ENCODE data around the gene ALAS1. TPM values are rescaled to one million over a fixed set of nuclear protein-coding genes. Genes with fewer than 3 reads are reported as not detected.

ALAS1 gene
- total RNA-seq, 1 donor from 2014 or later, result 38.3 TPM

DNA sequence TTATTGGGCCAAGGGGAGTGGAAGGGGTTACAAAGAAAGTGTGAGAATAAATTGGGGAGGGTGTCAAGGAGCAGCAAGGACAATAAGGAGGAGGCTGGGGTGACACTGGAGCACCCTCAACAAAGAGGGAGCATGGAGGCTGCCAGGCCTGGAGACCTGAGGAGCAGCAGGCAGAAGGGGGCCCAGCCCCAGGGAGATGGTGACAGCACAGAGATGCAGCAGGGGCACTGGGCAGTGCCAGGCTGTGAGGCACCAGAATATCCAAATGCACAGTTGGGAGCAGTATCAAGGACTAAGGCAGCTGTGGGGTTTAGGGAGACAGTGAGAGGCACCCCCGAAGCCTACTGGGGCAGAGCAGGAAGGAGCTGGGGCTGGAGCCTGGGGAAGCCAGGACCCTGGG, 19.4 kb upstream of the ALAS1 start:
- Mint-ChIP-seq H3K27ac (ENCODE audit: unreplicated experiment) (no peak overlapping the region), H3K4me3 (ENCODE audit: unreplicated experiment) (no peak overlapping the region), H3K36me3 (ENCODE audit: low read depth) (no peaks in the 10 kb centered on the region)

DNA sequence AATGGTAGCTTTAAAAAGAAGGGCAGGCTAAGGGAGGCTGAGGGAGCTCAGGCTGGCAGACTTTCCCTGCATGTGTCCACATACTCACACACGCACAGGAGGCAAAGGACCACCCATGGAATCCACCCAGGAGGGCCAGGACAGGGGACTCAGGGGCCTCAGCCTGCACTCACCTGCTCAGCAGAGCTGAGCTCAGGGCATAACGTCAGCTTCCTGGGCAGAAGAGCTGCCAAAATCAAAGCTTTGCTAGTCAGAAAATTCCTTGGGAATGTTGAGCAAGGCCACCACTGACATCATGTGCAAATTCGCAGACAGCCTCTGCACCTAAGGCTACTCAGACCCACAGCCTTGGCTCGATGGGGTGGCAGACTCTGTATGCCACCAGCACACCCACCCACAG, 16.4 kb upstream of the ALAS1 start:
- no peaks in the 10 kb centered on the region for H3K27me3 Mint-ChIP-seq (ENCODE audit: low read depth)
- peaks cover 9% of the 10 kb centered on the region for H3K4me1 Mint-ChIP-seq (ENCODE audit: low read depth)
- no peak overlapping the region for H3K27ac Mint-ChIP-seq (ENCODE audit: unreplicated experiment)
- no peaks in the 10 kb centered on the region for H3K9me3 Mint-ChIP-seq (ENCODE audit: low read depth)
- no peak for DNase-seq (ENCODE audit: low spot score)
- TF ChIP-seq, protein P1, sequence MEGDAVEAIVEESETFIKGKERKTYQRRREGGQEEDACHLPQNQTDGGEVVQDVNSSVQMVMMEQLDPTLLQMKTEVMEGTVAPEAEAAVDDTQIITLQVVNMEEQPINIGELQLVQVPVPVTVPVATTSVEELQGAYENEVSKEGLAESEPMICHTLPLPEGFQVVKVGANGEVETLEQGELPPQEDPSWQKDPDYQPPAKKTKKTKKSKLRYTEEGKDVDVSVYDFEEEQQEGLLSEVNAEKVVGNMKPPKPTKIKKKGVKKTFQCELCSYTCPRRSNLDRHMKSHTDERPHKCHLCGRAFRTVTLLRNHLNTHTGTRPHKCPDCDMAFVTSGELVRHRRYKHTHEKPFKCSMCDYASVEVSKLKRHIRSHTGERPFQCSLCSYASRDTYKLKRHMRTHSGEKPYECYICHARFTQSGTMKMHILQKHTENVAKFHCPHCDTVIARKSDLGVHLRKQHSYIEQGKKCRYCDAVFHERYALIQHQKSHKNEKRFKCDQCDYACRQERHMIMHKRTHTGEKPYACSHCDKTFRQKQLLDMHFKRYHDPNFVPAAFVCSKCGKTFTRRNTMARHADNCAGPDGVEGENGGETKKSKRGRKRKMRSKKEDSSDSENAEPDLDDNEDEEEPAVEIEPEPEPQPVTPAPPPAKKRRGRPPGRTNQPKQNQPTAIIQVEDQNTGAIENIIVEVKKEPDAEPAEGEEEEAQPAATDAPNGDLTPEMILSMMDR (IDR thresholded peaks at IDR 0.05), result no peak
- no peaks in the 10 kb centered on the region for H3K36me3 Mint-ChIP-seq (ENCODE audit: low read depth)
- no peak overlapping the region for H3K4me3 Mint-ChIP-seq (ENCODE audit: unreplicated experiment)

More for the DNA sequence above, 19.4 kb upstream of the ALAS1 start:
- TF ChIP-seq, protein P1 (IDR thresholded peaks at IDR 0.05), result no peak
- no peak for DNase-seq (ENCODE audit: low spot score)
- H3K4me1 Mint-ChIP-seq (ENCODE audit: low read depth), result peaks cover 13% of the 10 kb centered on the region
- no peaks in the 10 kb centered on the region for H3K27me3 Mint-ChIP-seq (ENCODE audit: low read depth)
- H3K9me3 Mint-ChIP-seq (ENCODE audit: low read depth), result no peaks in the 10 kb centered on the region

DNA sequence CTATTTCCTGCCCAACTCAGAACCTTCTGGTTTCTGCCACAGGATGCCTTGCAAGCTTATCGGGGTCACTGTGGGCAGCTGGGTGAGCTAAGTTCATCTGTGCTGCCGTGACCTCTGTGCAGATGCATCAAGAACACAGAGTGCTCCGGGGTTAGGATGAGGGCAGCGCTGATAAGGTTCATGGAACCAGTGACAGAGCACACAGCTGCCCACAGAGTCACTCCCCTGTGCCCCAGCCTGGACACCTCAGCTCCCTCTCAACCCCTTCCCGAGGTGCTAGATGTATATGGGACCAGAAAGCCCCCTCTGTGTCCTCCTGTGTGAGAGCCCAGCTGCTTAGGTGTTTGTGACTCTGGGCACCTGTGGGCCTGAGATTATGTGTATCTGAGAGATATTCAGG, 15.8 kb upstream of the ALAS1 start:
- TF ChIP-seq, protein P1 (IDR thresholded peaks at IDR 0.05), result no peak
- H3K4me3 Mint-ChIP-seq (ENCODE audit: unreplicated experiment), result no peak overlapping the region
- H3K36me3 Mint-ChIP-seq (ENCODE audit: low read depth), result no peaks in the 10 kb centered on the region
- H3K4me1 Mint-ChIP-seq (ENCODE audit: low read depth), result peaks cover 2% of the 10 kb centered on the region
- H3K27me3 Mint-ChIP-seq (ENCODE audit: low read depth), result no peaks in the 10 kb centered on the region
- H3K9me3 Mint-ChIP-seq (ENCODE audit: low read depth), result no peaks in the 10 kb centered on the region
- H3K27ac Mint-ChIP-seq (ENCODE audit: unreplicated experiment), result no peak overlapping the region
- no peak for DNase-seq (ENCODE audit: low spot score)

DNA sequence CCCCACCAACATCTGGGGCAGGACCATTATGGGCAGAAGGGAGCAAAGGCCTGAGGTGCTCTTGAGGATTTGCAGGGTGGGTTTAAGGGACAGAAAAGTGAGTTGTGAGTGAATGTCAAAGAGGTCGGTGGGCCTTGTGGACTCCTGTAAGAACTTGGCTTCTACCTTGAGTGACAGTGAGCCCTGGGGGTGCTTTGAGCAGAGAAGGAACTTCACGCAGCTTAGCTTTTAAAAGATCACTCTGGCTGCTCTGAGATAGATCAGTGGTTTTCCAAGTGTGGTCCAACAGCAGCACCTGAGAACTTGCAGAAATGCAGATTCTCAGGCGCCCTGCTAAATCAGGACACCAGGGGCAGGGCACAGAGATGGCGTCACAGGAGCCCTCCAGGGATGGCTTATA, 15.3 kb upstream of the ALAS1 start:
- TF ChIP-seq, protein P1 (IDR thresholded peaks at IDR 0.05), result no peak
- Mint-ChIP-seq H3K27me3 (ENCODE audit: low read depth) (no peaks in the 10 kb centered on the region), H3K9me3 (ENCODE audit: low read depth) (no peaks in the 10 kb centered on the region), H3K4me1 (ENCODE audit: low read depth) (no peaks in the 10 kb centered on the region), H3K36me3 (ENCODE audit: low read depth) (no peaks in the 10 kb centered on the region), H3K27ac (ENCODE audit: unreplicated experiment) (no peak overlapping the region), H3K4me3 (ENCODE audit: unreplicated experiment) (no peak overlapping the region)
- DNase-seq (ENCODE audit: low spot score), result no peak

DNA sequence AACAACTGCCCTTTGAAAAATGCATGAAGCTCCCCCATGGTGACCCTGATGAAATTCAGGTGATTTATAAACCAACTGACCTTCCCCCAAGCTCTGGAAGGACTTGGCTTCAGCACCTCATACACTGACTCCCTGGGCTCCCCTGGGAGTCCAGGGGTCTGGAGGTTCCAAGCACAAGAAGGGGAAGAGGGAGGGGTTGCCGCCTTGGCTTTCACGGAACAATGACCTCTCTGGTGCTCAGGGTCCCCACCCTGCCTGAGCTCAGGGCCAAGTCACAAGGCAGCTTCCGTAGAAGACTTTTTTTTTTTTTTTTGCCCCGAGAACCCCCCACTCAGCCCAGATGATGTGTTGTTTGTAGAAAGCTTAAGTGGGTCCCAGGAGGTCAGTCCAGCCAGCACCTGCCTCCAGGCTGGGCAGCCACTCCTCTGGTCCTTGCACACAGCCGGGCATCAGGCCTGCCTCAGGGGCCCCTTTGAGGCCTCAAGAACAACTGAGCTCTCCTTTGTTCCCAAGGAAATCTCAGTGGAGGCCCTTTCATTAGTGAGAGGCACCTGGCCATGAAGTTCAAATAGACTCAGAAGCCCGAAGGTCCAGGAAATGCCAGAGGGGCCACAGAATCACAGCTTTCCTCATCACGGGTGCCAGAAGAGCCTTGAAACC, 14.0 kb upstream of the ALAS1 start:
- Mint-ChIP-seq H3K36me3 (ENCODE audit: low read depth) (no peaks in the 10 kb centered on the region), H3K4me1 (ENCODE audit: low read depth) (no peaks in the 10 kb centered on the region), H3K9me3 (ENCODE audit: low read depth) (no peaks in the 10 kb centered on the region), H3K27me3 (ENCODE audit: low read depth) (no peaks in the 10 kb centered on the region), H3K4me3 (ENCODE audit: unreplicated experiment) (no peak overlapping the region), H3K27ac (ENCODE audit: unreplicated experiment) (no peak overlapping the region)
- TF ChIP-seq, protein P1 (IDR thresholded peaks at IDR 0.05), result no peak
- DNase-seq (ENCODE audit: low spot score), result no peak

Data from chondrocyte (in vitro differentiated cells).